Kidney glomerular epithelial cell (primary cell): ENCODE results near the gene ZNF888.
"Not testable (repeated sequence)": the region's sequence is repeated elsewhere in the genome, so short reads cannot be mapped to it uniquely, and the experiment has no call there.

Experiments used
- DNase-seq: peaks from one replicate; lab custom pipeline; 2025; lab: John Stamatoyannopoulos, UW

The ZNF888 gene

GRCh38 chr19:52872996-52873395, 50.2 kb downstream of the ZNF888 start:
- DNase-seq: not testable (repeated sequence)

- no peak for DNase-seq
These were observed 51.8 kb downstream of the ZNF888 start for GRCh38 chr19:52871466-52871865.

GRCh38 chr19:52868031-52868430, 55.2 kb downstream of the ZNF888 start:
- not testable (repeated sequence) for DNase-seq

GRCh38 chr19:52857378-52858191, 65.6 kb downstream of the ZNF888 start, which contains the start of gene ZNF468:
ZNF468 (minus strand) TSS chr19:52857619; CDS start chr19:52854272, 3,347 bp downstream.
- peak; percentile 53 for DNase-seq

- DNase-seq: not testable (repeated sequence)
These were observed 66.5 kb downstream of the ZNF888 start for GRCh38 chr19:52856540-52857377.
